ENCODE data around the gene PRCP.
"Not testable (repeated sequence)": the region's sequence is repeated elsewhere in the genome, so short reads cannot be mapped to it uniquely, and the experiment has no call there.

The PRCP gene

DNA sequence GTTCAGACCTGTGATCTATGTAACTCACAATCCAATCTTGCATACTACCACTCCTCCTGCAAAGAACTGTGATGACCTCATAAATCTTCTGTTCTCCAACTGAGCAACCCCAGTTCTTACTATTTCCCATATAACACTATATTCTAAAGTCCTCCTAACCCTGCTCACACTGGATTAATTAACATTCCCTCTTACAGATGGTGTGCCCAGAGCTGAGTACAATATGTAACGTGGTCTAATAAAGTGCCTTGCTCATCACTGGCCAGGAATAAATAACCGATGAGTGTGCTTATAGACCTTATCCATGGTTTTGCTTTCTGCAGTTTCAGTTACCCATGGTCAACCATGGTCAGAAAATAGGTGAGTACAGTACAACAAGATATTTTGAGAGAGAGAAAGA lies 28.6 kb downstream of the PRCP start:
- DNase-seq (ENCODE audit: low spot score): no peak

GRCh38 chr11:82869657-82870056 lies 30.6 kb downstream of the PRCP start:
- no peak for DNase-seq (ENCODE audit: low spot score)

DNA sequence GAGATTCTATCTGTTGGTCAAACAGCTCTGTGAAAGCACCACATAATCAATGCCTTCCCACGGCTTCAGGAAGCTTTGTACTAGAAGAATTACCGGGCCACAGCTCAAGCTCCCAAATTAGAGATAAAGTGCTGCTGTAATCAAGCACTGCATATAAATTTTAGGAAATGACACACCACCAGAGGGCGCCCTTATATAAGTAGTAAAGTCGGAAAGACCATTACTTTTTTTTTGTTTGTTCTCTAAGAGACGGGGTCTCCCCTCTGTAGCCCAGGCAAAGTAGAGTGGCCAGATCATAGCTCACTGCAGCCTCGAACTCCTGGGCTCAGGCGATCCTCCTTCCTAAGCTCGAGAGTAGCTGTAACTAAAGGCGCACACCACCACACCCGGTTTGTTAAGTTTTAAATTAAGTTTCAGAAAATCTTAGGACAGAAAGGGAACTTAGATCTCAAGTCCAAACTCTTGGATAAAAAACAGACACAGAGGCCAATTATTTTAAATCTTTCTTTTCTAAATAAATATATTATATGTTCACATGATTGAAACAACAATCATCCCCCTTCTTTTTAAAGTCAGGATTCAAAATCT lies 32.6 kb downstream of the PRCP start:
- peak; percentile 76 for DNase-seq (ENCODE audit: low spot score)

DNA sequence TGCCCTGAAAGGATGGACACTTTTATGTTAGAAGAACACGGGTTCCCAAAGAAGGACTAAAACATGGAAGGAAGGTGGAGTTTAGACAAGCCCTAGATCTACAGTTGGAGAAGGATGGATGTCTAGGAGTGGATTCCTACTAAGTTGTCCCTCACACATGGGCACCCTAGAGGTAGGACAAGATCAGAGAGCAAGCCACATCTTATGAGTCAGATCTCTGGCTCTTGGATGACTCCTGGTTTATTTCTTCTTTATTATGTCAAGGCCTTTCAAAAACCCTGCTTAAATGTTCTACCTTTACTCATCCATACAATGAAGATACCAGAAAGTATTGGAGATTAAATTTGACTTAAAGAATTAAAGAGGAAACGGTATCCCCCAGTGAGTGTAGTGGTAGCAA lies 34.4 kb downstream of the PRCP start:
- DNase-seq (ENCODE audit: low spot score): no peak

- DNase-seq (ENCODE audit: low spot score): peak; percentile 68
These were observed 36.0 kb downstream of the PRCP start for GRCh38 chr11:82864268-82864667.

DNA sequence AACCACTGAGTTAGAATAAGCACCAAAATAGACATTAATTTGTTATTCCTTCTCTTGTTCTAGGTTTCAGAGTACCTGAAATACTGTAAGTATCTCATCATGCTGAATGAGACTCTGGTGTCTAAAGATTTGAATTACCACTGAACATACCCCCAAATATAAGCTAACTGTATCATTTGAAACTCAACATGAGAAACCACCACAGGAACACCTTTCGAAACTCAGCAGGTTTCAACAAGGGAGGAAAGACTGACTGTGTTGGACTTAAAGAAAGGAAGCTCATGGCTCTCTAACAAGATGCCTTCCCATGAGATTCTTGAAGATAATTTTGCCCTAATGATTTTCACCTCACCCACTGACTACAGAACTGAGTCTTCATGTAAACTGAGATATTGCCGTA lies 37.0 kb downstream of the PRCP start:
- DNase-seq (ENCODE audit: low spot score): no peak

DNA sequence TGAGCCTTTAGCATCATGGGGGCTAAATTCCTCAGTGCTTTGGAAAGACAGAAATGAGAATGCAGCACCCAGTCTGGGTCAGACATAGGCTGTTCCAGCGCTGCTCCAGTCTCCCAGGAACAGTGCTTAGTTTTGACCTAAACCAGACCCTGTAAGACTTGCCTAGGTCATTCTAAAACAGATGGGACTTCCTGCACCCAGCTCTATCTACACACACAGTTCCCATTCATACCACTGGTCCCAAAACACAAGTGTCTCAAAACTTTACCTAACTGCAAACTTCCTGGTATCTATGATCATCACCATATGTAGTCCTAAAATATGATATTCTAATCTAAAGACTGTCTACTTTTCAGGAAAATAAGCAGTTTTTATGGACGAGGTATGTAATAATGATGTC lies 37.9 kb downstream of the PRCP start:
- DNase-seq (ENCODE audit: low spot score): no peak

GRCh38 chr11:82859750-82860149 lies 40.5 kb downstream of the PRCP start:
- no peak for DNase-seq (ENCODE audit: low spot score)

DNA sequence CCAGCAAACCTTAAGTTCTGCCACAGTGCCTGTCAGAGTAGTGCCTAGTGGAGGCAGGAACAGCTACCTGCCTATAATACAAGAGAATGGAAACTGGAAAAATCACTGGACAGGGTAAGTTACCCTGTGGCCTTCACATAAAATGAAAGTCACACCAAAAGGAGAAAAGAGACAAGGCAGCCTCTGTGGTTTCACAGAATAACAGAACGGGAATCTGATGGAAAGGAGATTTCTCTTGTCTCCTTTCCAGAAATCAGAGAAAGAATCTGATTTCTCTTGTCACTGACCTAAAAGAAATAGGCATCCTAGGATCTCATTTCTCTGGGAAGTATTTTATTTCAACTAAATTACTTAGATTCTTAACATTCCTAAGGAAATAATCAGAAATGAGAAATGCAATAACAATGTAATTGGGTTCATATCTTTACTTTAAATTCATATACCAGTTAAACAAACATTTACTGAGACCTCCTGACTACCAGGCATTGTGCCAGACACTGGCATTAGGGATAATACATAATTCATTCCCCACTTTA lies 41.6 kb downstream of the PRCP start:
- DNase-seq (ENCODE audit: low spot score): no peak

DNA sequence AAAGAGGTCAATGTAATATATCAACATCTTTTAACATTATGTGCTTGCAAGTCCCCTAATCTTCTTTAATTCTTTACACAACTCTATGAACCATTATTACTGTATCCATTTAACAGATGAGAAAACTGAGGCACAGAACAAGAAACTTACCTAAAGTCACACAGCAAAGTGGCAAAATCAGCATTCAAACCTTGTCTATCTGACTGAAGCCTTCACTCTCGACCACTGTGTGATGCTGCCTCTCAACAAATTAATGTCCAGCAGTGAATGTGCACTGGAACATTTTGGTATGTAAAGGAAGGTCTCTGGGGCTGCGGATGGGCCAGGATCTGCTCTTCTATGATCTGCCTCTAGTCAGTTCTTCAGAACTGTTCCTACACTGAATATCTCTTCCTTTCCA lies 42.1 kb downstream of the PRCP start:
- DNase-seq (ENCODE audit: low spot score): no peak

DNA sequence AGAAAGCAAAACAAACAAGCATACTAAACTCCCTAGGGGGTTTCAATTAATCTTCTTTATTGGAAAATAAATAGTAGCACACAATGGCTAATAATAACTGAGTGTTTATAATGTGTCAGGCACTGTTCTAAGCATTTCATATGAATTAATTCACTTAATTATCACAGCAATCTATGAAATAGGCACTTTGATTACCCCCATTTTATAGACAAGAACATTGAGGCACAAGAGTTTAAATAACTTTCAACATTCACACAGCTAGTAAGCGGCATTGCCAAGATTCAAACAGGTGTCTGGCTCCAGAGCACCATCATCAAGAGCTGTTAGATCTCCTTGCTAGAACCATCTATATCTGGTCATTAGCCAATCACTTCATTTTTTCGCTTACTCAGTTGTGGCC lies 43.1 kb downstream of the PRCP start:
- no peak for DNase-seq (ENCODE audit: low spot score)

DNA sequence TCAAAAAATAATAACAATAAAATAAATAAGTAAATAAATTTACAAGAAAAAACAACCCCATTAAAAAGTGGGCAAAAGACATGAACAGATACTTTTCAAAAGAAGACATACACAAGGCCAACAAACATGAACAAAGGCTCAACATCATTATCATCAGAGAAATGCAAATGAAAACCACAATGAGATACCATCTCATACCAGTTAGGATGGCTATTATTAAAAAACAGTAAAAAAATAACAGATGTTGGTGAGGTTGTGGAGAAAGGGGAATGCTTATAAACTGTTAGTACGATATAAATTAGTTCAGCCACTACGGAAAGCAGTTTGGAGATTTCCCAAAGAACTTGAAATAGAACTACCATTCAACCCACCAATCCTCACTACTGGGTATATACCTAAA lies 44.6 kb downstream of the PRCP start:
- DNase-seq (ENCODE audit: low spot score): no peak

GRCh38 chr11:82854916-82855315 lies 45.3 kb downstream of the PRCP start:
- DNase-seq (ENCODE audit: low spot score): not testable (repeated sequence)

DNA sequence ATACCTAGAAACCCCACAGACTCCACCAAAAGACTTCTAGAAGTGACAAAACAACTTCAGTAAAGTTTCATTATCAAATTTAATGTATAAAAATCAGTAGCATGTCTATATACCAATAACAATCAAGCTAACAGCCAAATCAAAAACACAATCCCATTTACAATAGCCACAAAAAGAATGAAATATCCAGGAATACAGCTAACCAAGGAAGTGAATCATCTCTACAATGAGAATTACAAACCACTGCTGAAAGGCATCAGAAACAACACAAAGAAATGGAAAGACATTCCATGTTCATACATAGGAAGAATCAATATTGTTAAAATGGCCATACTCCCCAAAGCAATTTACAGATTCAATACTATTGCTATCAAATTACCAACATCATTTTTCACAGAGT lies 46.0 kb downstream of the PRCP start:
- no peak for DNase-seq (ENCODE audit: low spot score)

GRCh38 chr11:82848829-82849228 lies 51.4 kb downstream of the PRCP start:
- no peak for DNase-seq (ENCODE audit: low spot score)

DNA sequence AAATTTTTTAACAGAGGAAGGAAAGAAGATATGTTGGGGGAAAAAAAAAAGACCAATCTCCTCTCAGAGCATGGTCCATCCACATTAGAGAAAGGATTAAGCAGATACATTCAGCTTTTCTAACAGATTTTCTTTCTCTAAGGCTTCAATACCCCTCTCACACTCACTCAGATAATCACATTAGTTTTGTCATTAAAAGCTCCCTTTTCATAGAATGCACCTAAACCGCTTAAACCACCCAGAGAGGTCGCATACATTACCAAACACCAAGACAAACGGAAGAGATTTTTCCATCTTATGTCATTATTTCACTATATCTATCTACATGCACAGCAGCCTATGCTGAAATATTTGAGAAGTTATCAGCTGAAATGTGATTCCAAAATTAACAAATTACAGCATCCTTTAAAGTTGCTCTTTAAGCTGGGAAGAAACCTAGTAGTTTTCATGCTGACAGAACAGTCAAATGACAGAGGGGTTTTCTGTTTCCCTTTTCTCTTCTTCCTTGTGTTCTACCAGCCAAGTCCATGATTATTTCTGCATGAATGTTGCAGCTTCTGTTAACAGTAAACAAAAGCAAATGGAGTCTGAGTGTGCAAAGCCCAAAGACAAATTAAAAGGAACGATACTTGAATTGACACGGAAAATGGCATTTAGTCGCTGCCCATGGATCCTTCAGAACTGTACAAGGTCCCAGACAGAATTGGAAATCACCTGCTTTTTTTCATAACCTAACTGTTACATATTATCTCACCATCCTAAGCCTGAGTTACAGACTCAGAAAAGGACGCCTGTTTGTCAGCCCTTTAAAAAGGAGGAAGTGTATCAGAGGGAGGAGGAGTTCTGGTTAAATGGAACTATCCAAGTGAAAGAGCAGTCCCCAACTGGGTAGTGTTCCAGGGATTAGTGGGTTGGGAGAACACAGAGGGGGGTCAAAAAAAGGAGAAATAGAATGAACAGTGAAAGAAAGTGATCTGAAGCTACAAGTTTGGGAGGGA lies 54.6 kb downstream of the PRCP start:
- no peak for DNase-seq (ENCODE audit: low spot score)

DNA sequence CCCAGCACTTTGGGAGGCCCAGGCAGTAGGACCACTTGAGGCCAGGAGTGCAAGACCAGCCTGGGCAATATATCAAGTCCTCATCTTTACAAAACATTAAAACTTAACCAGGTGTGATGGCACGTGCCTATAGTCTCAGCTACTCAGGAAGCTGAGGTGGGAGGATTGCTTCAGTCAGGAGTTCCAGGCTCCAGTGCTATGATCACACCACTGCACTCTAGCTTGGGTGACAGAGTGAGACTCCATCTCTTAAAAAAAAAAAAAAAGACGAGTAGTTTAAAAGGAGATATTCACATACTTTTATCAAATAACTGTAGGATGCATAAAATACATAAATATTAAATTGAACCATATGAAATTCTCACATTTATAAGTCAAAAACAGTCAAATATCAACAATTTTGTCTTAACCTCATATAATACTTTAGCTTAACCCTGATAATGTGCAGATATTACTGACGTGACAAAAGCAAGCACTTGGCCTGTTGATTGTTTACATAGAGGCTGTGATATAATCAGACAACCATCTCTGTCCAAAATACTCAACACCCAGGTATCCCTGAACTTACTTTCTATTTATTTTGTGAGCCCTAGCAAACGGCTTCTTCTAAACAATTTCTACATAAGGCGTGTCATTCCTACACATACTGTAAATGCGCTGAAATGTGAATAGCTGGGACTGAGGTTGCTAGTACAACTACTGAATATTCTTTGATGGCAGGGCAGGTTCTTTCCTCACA lies 57.0 kb downstream of the PRCP start:
- no peak for DNase-seq (ENCODE audit: low spot score)

DNA sequence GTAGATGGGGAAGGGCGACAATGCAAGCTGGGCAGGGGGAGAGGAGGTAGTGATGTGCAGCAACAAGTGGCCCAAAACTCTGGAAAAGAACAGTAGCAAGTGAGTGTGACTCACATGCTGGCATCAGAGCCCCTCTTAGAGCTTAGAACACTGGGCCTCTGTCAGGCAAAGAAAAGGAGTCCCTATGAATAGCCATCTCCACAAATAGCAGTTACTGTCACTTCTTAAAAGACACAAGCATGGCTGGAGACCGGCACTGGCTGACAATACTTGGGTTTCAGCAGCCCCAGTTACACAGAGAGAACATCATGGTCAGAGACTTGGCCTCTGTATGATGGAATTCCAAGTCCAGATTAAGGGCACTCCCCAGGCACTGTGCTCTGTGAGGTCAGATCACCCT lies 58.2 kb downstream of the PRCP start:
- DNase-seq (ENCODE audit: low spot score): no peak

DNA sequence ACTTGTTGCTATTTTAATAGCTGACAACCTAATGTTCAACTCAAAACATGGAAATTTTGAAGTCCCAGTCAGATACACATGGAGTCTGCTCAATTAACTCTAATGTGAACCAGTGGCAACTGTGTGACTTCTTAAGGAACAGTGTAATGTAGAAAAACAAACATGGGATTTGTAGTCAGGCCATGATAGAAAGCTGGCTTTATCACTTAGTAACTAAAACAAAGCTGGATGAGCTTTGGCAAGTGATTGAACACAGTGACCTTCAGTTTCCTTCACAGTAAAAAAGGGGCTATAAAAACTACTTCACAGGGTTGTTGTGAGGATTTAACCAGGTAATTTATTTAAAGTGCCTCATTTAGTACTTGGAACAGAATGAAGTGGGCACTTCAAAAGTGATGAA lies 62.6 kb downstream of the PRCP start:
- DNase-seq (ENCODE audit: low spot score): no peak

- DNase-seq (ENCODE audit: low spot score): no peak
These were observed 67.2 kb downstream of the PRCP start for GRCh38 chr11:82832983-82833382.

- no peak for DNase-seq (ENCODE audit: low spot score)
These were observed 68.9 kb downstream of the PRCP start for GRCh38 chr11:82831364-82831763.

GRCh38 chr11:82830746-82831145 lies 69.5 kb downstream of the PRCP start:
- no peak for DNase-seq (ENCODE audit: low spot score)

DNA sequence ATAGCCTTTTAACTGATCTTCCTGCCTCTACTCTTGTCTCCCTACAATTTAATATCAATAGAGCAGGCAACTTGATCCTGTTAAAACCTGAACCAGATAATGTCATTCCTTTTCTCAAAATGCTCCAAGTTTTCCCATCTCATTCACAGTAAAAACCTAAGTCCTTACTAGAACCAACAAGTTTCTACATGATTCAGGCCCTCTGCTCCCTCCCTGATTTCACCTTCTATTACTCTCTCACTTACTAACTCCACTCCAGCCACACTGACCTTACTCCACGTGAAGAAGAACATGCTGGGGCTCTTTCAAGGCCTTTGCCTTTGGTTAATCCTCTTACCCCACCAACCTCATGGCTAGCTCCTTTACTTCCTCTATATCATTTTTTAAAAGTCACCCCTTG lies 71.1 kb downstream of the PRCP start:
- no peak for DNase-seq (ENCODE audit: low spot score)

Measured in ecto neural progenitor cell (in vitro differentiated cells).